Measurements from ENCODE around the gene FXYD6.

DNA sequence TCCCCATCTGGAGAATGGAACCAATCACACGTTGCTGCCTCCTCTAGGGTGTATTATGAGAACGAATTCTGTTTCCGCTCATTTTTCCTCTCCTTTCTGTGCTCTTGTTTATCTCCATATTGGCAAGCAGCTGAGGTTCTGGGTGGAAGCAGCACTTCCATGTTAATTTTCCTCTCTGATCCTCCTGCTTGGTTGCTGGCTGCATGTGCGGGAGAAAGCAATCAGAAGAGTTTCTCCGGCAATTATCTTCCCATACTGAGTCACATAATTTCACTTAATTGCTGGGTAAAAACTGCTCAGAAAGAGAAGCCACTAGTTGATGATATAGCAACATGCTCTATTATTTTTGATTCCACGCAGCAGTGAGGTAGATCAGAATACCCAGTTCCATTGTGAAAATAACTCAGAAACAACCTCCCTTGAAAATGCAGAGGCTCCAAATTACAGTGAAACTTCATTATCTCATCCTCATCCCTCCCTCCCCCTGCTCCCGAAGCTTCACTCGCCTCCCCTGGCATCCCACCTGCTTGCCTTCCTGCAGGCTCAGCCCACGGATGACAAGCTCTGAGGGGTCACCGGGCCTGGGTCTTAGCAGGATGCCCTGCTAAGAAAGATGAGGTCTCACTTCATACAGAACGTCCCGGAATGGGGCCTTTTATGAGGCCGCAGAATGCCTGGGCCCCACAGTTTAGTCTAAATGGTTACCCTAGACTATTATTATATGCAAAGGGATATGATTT, 20.4 kb downstream of the FXYD6 start:
- TF ChIP-seq, protein P1, sequence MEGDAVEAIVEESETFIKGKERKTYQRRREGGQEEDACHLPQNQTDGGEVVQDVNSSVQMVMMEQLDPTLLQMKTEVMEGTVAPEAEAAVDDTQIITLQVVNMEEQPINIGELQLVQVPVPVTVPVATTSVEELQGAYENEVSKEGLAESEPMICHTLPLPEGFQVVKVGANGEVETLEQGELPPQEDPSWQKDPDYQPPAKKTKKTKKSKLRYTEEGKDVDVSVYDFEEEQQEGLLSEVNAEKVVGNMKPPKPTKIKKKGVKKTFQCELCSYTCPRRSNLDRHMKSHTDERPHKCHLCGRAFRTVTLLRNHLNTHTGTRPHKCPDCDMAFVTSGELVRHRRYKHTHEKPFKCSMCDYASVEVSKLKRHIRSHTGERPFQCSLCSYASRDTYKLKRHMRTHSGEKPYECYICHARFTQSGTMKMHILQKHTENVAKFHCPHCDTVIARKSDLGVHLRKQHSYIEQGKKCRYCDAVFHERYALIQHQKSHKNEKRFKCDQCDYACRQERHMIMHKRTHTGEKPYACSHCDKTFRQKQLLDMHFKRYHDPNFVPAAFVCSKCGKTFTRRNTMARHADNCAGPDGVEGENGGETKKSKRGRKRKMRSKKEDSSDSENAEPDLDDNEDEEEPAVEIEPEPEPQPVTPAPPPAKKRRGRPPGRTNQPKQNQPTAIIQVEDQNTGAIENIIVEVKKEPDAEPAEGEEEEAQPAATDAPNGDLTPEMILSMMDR (IDR thresholded peaks at IDR 0.05; ENCODE audit: insufficient read depth, low read length, poor library complexity, severe bottlenecking) = no peak
- no peak for TF ChIP-seq EZH2phosphoT487 (conservative IDR thresholded peaks at IDR 0.05; ENCODE audit: low read length)

Data from SU-DHL-6 (cell line).